Measurements from ENCODE around the gene FAM76A. TPM values are rescaled to one million over a fixed set of nuclear protein-coding genes. Genes with fewer than 3 reads are reported as not detected.
"Not testable (repeated sequence)": the region's sequence is repeated elsewhere in the genome, so short reads cannot be mapped to it uniquely, and the experiment has no call there.

Gene FAM76A
- total RNA-seq, 1 experiment from 2014 or later, result 8.9 TPM

GRCh38 chr1:27772036-27772931 lies 46.5 kb downstream of the FAM76A start:
- in situ Hi-C loops (cut with HindIII; ENCODE audit: low pct_unique_long_range_greater_than_20kb, low sequenced_read_pairs), result no loop called here
- no peak for DNase-seq (ENCODE audit: low read depth)

GRCh38 chr1:27772932-27773825 lies 47.4 kb downstream of the FAM76A start, which contains the start of gene STX12:
TSS of gene STX12 (plus strand) at chr1:27773219. CDS start at chr1:27773308, 89 bp downstream.
- in situ Hi-C loops (cut with HindIII; ENCODE audit: low pct_unique_long_range_greater_than_20kb, low sequenced_read_pairs), result no loop called here
- peak; percentile 98 for DNase-seq (ENCODE audit: low read depth)

- DNase-seq (ENCODE audit: low read depth), result no peak
Measured at GRCh38 chr1:27773826-27774445, 48.2 kb downstream of the FAM76A start.

GRCh38 chr1:27774654-27775053 lies 48.9 kb downstream of the FAM76A start:
- in situ Hi-C loops (cut with HindIII; ENCODE audit: low pct_unique_long_range_greater_than_20kb, low sequenced_read_pairs), result no loop called here
- no peak for DNase-seq (ENCODE audit: low read depth)

More at GRCh38 chr1:27773826-27774445, 48.2 kb downstream of the FAM76A start:
- in situ Hi-C loops (cut with HindIII; ENCODE audit: low pct_unique_long_range_greater_than_20kb, low sequenced_read_pairs), result no loop called here

- in situ Hi-C loops (cut with HindIII; ENCODE audit: low pct_unique_long_range_greater_than_20kb, low sequenced_read_pairs); DNase-seq (ENCODE audit: low read depth): not testable (repeated sequence)
Measured at GRCh38 chr1:27775336-27775735, 49.6 kb downstream of the FAM76A start.

- in situ Hi-C loops (cut with HindIII; ENCODE audit: low pct_unique_long_range_greater_than_20kb, low sequenced_read_pairs); DNase-seq (ENCODE audit: low read depth): not testable (repeated sequence)
Measured at GRCh38 chr1:27776276-27776675, 50.5 kb downstream of the FAM76A start.

GRCh38 chr1:27778056-27778455 lies 52.3 kb downstream of the FAM76A start:
- in situ Hi-C loops (cut with HindIII; ENCODE audit: low pct_unique_long_range_greater_than_20kb, low sequenced_read_pairs), result no loop called here
- DNase-seq (ENCODE audit: low read depth), result no peak

GRCh38 chr1:27779122-27779521 lies 53.4 kb downstream of the FAM76A start:
- no peak for DNase-seq (ENCODE audit: low read depth)
- in situ Hi-C loops (cut with HindIII; ENCODE audit: low pct_unique_long_range_greater_than_20kb, low sequenced_read_pairs), result no loop called here

- DNase-seq (ENCODE audit: low read depth), result no peak
- in situ Hi-C loops (cut with HindIII; ENCODE audit: low pct_unique_long_range_greater_than_20kb, low sequenced_read_pairs), result no loop called here
Measured at GRCh38 chr1:27782950-27783349, 57.2 kb downstream of the FAM76A start.

- in situ Hi-C loops (cut with HindIII; ENCODE audit: low pct_unique_long_range_greater_than_20kb, low sequenced_read_pairs), result no loop called here
- DNase-seq (ENCODE audit: low read depth), result no peak
Measured at GRCh38 chr1:27784700-27785099, 58.9 kb downstream of the FAM76A start.

GRCh38 chr1:27785781-27786455 lies 60.2 kb downstream of the FAM76A start:
- in situ Hi-C loops (cut with HindIII; ENCODE audit: low pct_unique_long_range_greater_than_20kb, low sequenced_read_pairs), result no loop called here
- DNase-seq (ENCODE audit: low read depth), result no peak

- in situ Hi-C loops (cut with HindIII; ENCODE audit: low pct_unique_long_range_greater_than_20kb, low sequenced_read_pairs), result no loop called here
- no peak for DNase-seq (ENCODE audit: low read depth)
Measured at GRCh38 chr1:27787895-27788294, 62.1 kb downstream of the FAM76A start.

- in situ Hi-C loops (cut with HindIII; ENCODE audit: low pct_unique_long_range_greater_than_20kb, low sequenced_read_pairs), result no loop called here
- DNase-seq (ENCODE audit: low read depth), result no peak
Measured at GRCh38 chr1:27789540-27790041, 63.8 kb downstream of the FAM76A start.

GRCh38 chr1:27790270-27790669 lies 64.5 kb downstream of the FAM76A start:
- DNase-seq (ENCODE audit: low read depth); in situ Hi-C loops (cut with HindIII; ENCODE audit: low pct_unique_long_range_greater_than_20kb, low sequenced_read_pairs): not testable (repeated sequence)

GRCh38 chr1:27795601-27796000 lies 69.8 kb downstream of the FAM76A start:
- in situ Hi-C loops (cut with HindIII; ENCODE audit: low pct_unique_long_range_greater_than_20kb, low sequenced_read_pairs), result no loop called here

GRCh38 chr1:27804791-27805190 lies 79.0 kb downstream of the FAM76A start:
- in situ Hi-C loops (cut with HindIII; ENCODE audit: low pct_unique_long_range_greater_than_20kb, low sequenced_read_pairs), result no loop called here
- no peak for DNase-seq (ENCODE audit: low read depth)

More at GRCh38 chr1:27795601-27796000, 69.8 kb downstream of the FAM76A start:
- peak; percentile 16 for DNase-seq (ENCODE audit: low read depth)

- in situ Hi-C loops (cut with HindIII; ENCODE audit: low pct_unique_long_range_greater_than_20kb, low sequenced_read_pairs), result no loop called here
- no peak for DNase-seq (ENCODE audit: low read depth)
Measured at GRCh38 chr1:27806758-27807157, 81.0 kb downstream of the FAM76A start.

- DNase-seq (ENCODE audit: low read depth), result no peak
Measured at GRCh38 chr1:27807385-27807784, 81.6 kb downstream of the FAM76A start.

More at GRCh38 chr1:27807385-27807784, 81.6 kb downstream of the FAM76A start:
- in situ Hi-C loops (cut with HindIII; ENCODE audit: low pct_unique_long_range_greater_than_20kb, low sequenced_read_pairs), result no loop called here

Measured in Caki2 (cell line).